Thyroid gland (tissue), 4 donors: ENCODE measurements around the gene COMP. TPM values are rescaled to one million over a fixed set of nuclear protein-coding genes. Genes with fewer than 3 reads are reported as not detected.

Source experiments
- DNase-seq, 2 donors: peaks; one replicate each; pipeline ENCODE4 v3.0.0-alpha.2; 2019
- H3K27ac ChIP-seq, 3 donors: fragments of 200-600 bp; sonication (generic); 1 replicate in 2 of 3; 2 replicates in 1 of 3; pipeline ENCODE4 v1.5.1; 2016 to 2019; ENCODE audit warnings: mild to moderate bottlenecking in 1 of 3, moderate library complexity in 1 of 3
- H3K27me3 ChIP-seq: fragments of 200-600 bp; sonication (generic); one replicate; pipeline ENCODE4 v1.5.1; 2019
- H3K36me3 ChIP-seq, 2 donors: fragments of 200-600 bp; sonication (generic); one replicate each; pipeline ENCODE4 v1.5.1; 2016 to 2019
- H3K4me1 ChIP-seq, 2 donors: fragments of 200-600 bp; sonication (generic); one replicate each; pipeline ENCODE4 v1.5.1; 2017 to 2019
- H3K4me3 ChIP-seq, 3 donors: fragments of 200-600 bp; sonication (generic); replicated peaks in 1 of 3; 1 replicate in 2 of 3; 2 replicates in 1 of 3; pipeline ENCODE4 v1.5.1; 2016; ENCODE audit warnings: mild to moderate bottlenecking in 1 of 3
- H3K9me3 ChIP-seq: fragments of 200-600 bp; sonication (generic); one replicate; pipeline ENCODE4 v1.5.1; 2017
- CTCF ChIP-seq, 6 experiments: fragments of 200-600 bp in 3 of 6; fragments of 450-650 bp in 3 of 6; sonication (generic) in 3 of 6; IDR thresholded peaks; one replicate each; pipeline ENCODE4 v1.5.1; 2016 to 2019; ENCODE audit warnings: antibody characterized with exemption in 6 of 6, mild to moderate bottlenecking in 2 of 6, inconsistent platforms in 1 of 6, moderate library complexity in 1 of 6
- POLR2A ChIP-seq, 2 donors: fragments of 450-650 bp; IDR thresholded peaks; one replicate each; pipeline ENCODE4 v1.6.1; 2017; ENCODE audit warnings: antibody characterized with exemption in 2 of 2, mild to moderate bottlenecking in 2 of 2, moderate library complexity in 1 of 2
- WGBS, 2 donors: methylation state at CpG; one replicate each; pipeline ENCODE4 v1.1.5; 2017; 5-methylcytosine and 5-hydroxymethylcytosine counted together
- intact Hi-C: fragments of 100-400 bp; cut with DNase I; formaldehyde crosslinking; loops from one replicate; pipeline ENCODE4 v1.15.1; 2023
- total RNA-seq, 4 donors: library from RNA; depleted of rRNA; stranded (reverse); fragments of >200 nt; gene quantifications; one replicate each; pipeline ENCODE4 v1.2.3, GENCODE V29; 2016

Gene COMP
- total RNA-seq, 4 donors from 2014 or later: 0.33 to 33.3 (median 1.9) TPM

GRCh38 chr19:18771328-18772242, 19.5 kb downstream of the COMP start:
- H3K4me1 ChIP-seq: no peaks in the 10 kb centered on the region
- no peak overlapping the region for H3K27ac ChIP-seq
- 89 to 90% methylated on average over 29 to 34 of the region's 36 CpGs for WGBS, 2 donors
- TF ChIP-seq CTCF (IDR thresholded peaks at IDR 0.05): no peak
- no peak for TF ChIP-seq POLR2A (IDR thresholded peaks at IDR 0.05)
- no peaks in the 10 kb centered on the region for H3K36me3 ChIP-seq
- H3K27me3 ChIP-seq: no peaks in the 10 kb centered on the region
- H3K9me3 ChIP-seq: no peaks in the 10 kb centered on the region
- intact Hi-C loops: no loop called here
- H3K4me3 ChIP-seq: no peak overlapping the region
- no peak for DNase-seq

GRCh38 chr19:18770663-18771327, 20.3 kb downstream of the COMP start:
- Histone ChIP-seq H3K36me3 (no peaks in the 10 kb centered on the region), H3K27me3 (no peaks in the 10 kb centered on the region), H3K9me3 (no peaks in the 10 kb centered on the region), H3K27ac (no peak overlapping the region), H3K4me1 (no peaks in the 10 kb centered on the region), H3K4me3 (no peak overlapping the region)
- no peak for DNase-seq
- no peak for TF ChIP-seq POLR2A (IDR thresholded peaks at IDR 0.05)
- TF ChIP-seq CTCF (IDR thresholded peaks at IDR 0.05): no peak
- 81 to 86% methylated on average over 12 to 13 of the region's 13 CpGs for WGBS, 2 donors
- intact Hi-C loops: no loop called here

GRCh38 chr19:18769989-18770528, 21.0 kb downstream of the COMP start:
- Histone ChIP-seq H3K27me3 (no peaks in the 10 kb centered on the region), H3K4me3 (no peak overlapping the region), H3K4me1 (peaks cover 0 to 3% of the 10 kb centered on the region in 2 donors), H3K9me3 (no peaks in the 10 kb centered on the region), H3K27ac (no peak overlapping the region), H3K36me3 (no peaks in the 10 kb centered on the region)
- WGBS, 2 donors: 93 to 96% methylated on average over 11 of the region's 15 CpGs
- no peak for DNase-seq
- TF ChIP-seq POLR2A (IDR thresholded peaks at IDR 0.05) (no peak), CTCF (IDR thresholded peaks at IDR 0.05) (no peak)
- intact Hi-C loops: no loop called here

GRCh38 chr19:18768997-18769891, 21.9 kb downstream of the COMP start:
- 89 to 91% methylated on average over 22 to 24 of the region's 24 CpGs for whole genome bisulfite sequencing, 2 donors
- Histone ChIP-seq H3K9me3 (no peaks in the 10 kb centered on the region), H3K27me3 (no peaks in the 10 kb centered on the region), H3K4me3 (no peak overlapping the region), H3K4me1 (peaks cover 8 to 11% of the 10 kb centered on the region in 2 donors), H3K27ac (no peak overlapping the region), H3K36me3 (no peaks in the 10 kb centered on the region)
- intact Hi-C loops: no loop called here
- TF ChIP-seq POLR2A (IDR thresholded peaks at IDR 0.05): no peak
- no peak for TF ChIP-seq CTCF (IDR thresholded peaks at IDR 0.05)
- no peak for DNase-seq
